Ectodermal cell (in vitro differentiated cells): ENCODE data around the gene TMED6.
"Not testable (repeated sequence)": the region's sequence is repeated elsewhere in the genome, so short reads cannot be mapped to it uniquely, and the experiment has no call there.

Source experiments
- H3K27ac ChIP-seq: 2 replicates; pipeline ENCODE4 v1.7.0; 2013; ENCODE audit warnings: mild to moderate bottlenecking, low read depth, low read length; ENCODE audit not compliant: insufficient read depth, poor library complexity, severe bottlenecking
- H3K27me3 ChIP-seq: 2 replicates; pipeline ENCODE4 v1.7.0; 2013; ENCODE audit warnings: mild to moderate bottlenecking, low read length; ENCODE audit not compliant: insufficient read depth, control insufficient read depth, poor library complexity, severe bottlenecking
- H3K36me3 ChIP-seq: one replicate; pipeline ENCODE4 v1.7.0; 2013; ENCODE audit warnings: low read length; ENCODE audit not compliant: control insufficient read depth, insufficient read depth
- H3K4me1 ChIP-seq: one replicate; pipeline ENCODE4 v1.7.0; 2013; ENCODE audit warnings: low read length; ENCODE audit not compliant: control insufficient read depth, insufficient read depth
- H3K4me3 ChIP-seq: 2 replicates; pipeline ENCODE4 v1.7.0; 2013; ENCODE audit warnings: low read depth, low read length, control low read depth; ENCODE audit not compliant: insufficient read depth
- H3K9me3 ChIP-seq: 2 replicates; pipeline ENCODE4 v1.7.0; 2013; ENCODE audit warnings: mild to moderate bottlenecking, low read length, moderate library complexity; ENCODE audit not compliant: control insufficient read depth
- WGBS, 2 experiments: methylation state at CpG; one replicate each; pipeline ENCODE4 v1.1.7; 2013; ENCODE audit warnings: missing lambda C conversion rate in 2 of 2; 5-methylcytosine and 5-hydroxymethylcytosine counted together

TMED6 gene

DNA sequence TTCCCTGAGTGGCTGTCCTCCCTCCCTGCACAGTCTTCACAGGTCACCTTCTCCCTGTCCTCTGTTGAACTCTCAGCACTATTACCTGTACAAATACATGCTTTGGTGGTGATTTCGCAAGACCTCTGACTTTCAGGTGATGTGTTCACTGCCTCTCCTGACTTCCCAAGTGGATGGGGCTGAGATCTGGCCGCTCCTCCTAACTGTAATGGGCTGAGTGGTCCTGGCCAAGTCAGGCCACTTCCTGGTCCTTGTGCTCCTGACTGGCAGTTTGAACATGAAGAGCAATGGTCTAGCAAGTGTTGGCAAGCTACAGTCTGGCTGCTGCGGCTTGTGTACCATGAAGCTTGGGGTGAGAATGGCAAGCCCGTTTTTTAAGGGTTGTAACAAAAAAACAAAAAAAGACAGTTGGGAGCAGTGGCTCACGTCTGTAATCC, 11.7 kb upstream of the TMED6 start:
- 93 to 97% methylated on average over 5 of the region's 5 CpGs for WGBS, 2 experiments
- H3K27me3 ChIP-seq: no peaks in the 10 kb centered on the region
- H3K4me1 ChIP-seq: no peaks in the 10 kb centered on the region
- no peaks in the 10 kb centered on the region for H3K9me3 ChIP-seq
- H3K36me3 ChIP-seq: peaks cover 28% of the 10 kb centered on the region
- H3K27ac ChIP-seq: no peak overlapping the region
- H3K4me3 ChIP-seq: no peak overlapping the region

DNA sequence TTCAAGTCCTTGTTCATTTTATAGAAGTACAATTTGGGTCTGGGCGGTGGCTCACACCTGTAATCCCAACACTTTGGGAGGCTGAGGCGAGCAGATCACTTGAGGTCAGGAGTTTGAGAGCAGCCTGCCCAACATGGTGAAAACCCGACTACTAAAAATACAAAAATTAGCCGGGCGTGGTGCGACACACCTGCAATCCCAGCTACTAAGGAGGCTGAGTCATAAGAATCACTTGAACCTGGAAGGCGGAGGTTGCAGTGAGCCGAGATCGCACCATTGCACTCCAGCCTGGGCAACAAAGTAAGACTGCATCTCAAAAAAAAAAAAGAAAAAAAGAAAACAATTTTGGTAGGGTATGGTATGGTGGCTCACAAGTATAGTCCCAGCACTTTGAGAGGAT, 8.5 kb upstream of the TMED6 start:
- H3K4me3 ChIP-seq, H3K27me3 ChIP-seq, H3K27ac ChIP-seq, H3K9me3 ChIP-seq, H3K4me1 ChIP-seq: not testable (repeated sequence)
- 94 to 95% methylated on average over 9 of the region's 9 CpGs for WGBS, 2 experiments
- peaks cover 11% of the 10 kb centered on the region for H3K36me3 ChIP-seq

DNA sequence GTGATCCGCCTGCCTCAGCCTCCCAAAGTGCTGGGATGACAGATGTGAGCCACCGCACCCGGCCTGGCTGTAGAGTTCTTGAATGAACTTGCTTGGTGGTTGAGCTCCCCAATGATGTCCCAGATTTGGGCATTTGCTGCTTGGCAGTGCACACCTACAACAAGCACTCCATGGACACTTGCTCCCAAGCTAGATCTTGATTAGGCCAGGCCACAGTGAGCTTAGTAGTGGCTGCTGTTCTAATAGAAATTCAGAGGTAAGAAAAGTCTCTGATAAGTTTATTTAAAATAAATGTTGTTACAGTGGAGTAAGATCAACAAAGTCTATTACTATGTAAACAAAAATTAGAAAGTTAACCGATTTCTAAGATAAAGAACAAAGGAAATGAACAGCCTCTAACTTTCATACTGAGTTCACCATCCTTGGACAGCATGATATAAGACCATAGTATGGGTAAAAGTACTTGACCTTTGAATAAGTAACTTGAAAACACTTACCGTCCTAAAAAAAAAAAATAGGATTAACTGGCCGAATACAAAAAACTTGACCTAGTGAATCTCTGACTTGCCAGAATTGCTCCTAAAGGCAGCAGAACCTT, 951 bp downstream of the TMED6 start:
- Histone ChIP-seq H3K27me3 (no peaks in the 10 kb centered on the region), H3K36me3 (peaks cover 3% of the 10 kb centered on the region), H3K4me3 (no peak overlapping the region), H3K4me1 (no peaks in the 10 kb centered on the region), H3K9me3 (no peaks in the 10 kb centered on the region), H3K27ac (no peak overlapping the region)
- 96 to 97% methylated on average over 5 to 6 of the region's 6 CpGs for WGBS, 2 experiments

DNA sequence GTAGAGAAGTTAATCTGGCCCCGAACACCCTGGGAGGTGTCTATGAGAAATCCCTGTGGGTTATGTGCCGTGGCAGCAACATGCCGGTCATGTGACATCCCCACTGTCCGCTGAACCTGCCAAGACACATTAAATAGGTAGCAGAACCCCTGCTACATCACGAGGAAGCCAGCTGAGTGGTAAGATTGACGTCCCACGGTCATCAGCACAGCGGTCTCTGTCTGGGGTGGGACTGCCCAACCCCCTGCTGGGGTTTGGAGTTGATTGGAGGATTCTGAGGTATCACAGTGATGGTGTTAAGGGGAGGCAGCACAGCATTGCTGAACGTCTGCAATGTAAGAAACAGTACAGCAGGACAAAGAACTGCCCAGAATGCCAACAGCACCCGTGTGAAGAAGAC, 2.0 kb downstream of the TMED6 start:
- Histone ChIP-seq H3K27ac (no peak overlapping the region), H3K27me3 (no peaks in the 10 kb centered on the region), H3K36me3 (no peaks in the 10 kb centered on the region), H3K4me1 (no peaks in the 10 kb centered on the region), H3K9me3 (no peaks in the 10 kb centered on the region), H3K4me3 (no peak overlapping the region)
- 93% methylated on average over 10 of the region's 10 CpGs for whole genome bisulfite sequencing, 2 experiments

DNA sequence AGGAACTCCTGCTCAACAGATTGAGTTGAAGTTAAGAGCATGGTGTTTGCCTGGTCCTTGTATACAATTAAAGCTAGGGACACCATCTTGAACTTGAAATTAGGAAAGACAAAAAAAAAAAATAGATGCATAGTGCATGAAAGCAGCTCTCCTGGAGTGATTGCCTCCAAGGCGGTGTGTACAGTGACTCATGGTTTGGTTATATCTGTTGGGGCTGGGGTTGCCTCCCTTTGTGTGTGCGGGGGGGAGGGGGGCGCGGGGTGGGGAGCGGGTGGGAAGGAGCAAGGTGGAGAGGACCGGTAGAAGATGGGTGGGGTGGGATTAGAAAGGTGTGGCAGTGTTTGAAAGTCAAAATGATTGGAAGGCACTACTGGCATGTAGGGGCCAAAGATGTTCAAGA, 3.4 kb downstream of the TMED6 start:
- no peaks in the 10 kb centered on the region for H3K4me1 ChIP-seq
- no peaks in the 10 kb centered on the region for H3K27me3 ChIP-seq
- no peak overlapping the region for H3K27ac ChIP-seq
- peaks cover 4% of the 10 kb centered on the region for H3K36me3 ChIP-seq
- no peak overlapping the region for H3K4me3 ChIP-seq
- no peaks in the 10 kb centered on the region for H3K9me3 ChIP-seq
- WGBS, 2 experiments: 88 to 98% methylated on average over 6 of the region's 6 CpGs

DNA sequence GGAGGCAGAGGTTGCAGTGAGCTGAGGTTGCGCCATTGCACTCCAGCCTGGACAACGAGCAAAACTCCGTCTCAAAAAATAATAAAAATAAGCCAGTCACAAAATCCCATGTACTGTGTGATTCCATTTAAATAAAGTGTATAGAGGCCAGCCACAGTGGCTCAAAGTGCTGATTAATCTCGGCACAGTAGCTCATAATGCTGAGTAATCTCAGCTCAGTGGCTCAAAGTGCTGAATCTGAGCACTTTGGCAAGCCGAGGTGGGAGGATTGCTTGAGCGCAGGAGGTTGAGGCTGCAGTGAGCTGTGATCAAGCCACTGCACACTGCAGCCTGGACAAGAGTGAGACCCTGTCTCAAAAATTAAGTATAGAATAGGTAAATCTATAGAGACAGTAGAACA, 4.9 kb downstream of the TMED6 start:
- 93 to 96% methylated on average over 6 of the region's 6 CpGs for WGBS, 2 experiments
- H3K4me1 ChIP-seq: no peaks in the 10 kb centered on the region
- H3K27ac ChIP-seq: no peak overlapping the region
- peaks cover 11% of the 10 kb centered on the region for H3K36me3 ChIP-seq
- no peaks in the 10 kb centered on the region for H3K9me3 ChIP-seq
- no peaks in the 10 kb centered on the region for H3K27me3 ChIP-seq
- no peak overlapping the region for H3K4me3 ChIP-seq

DNA sequence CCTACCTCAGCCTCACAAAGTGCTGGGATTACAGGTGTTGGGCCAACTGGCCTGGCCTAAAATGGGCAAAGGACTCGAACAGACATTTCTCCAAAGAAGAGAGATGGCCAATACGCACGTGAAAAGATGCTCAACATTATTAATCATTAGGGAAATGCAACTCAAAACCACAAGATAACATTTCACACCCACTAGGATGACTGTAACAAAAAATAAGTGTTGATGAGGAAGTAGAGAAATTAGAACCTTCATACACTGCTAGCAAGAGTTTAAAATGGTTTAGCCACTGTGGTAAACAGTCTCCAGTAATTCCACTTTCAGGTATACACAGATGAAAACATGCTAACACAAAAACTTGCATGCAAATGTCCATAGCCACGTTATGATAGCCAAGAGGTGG, 5.7 kb downstream of the TMED6 start:
- H3K9me3 ChIP-seq: no peaks in the 10 kb centered on the region
- H3K4me1 ChIP-seq: peaks cover 3% of the 10 kb centered on the region
- H3K27me3 ChIP-seq: no peaks in the 10 kb centered on the region
- H3K27ac ChIP-seq: no peak overlapping the region
- H3K4me3 ChIP-seq: no peak overlapping the region
- H3K36me3 ChIP-seq: peaks cover 17% of the 10 kb centered on the region
- WGBS, 2 experiments: 89 to 95% methylated on average over 3 to 4 of the region's 4 CpGs

DNA sequence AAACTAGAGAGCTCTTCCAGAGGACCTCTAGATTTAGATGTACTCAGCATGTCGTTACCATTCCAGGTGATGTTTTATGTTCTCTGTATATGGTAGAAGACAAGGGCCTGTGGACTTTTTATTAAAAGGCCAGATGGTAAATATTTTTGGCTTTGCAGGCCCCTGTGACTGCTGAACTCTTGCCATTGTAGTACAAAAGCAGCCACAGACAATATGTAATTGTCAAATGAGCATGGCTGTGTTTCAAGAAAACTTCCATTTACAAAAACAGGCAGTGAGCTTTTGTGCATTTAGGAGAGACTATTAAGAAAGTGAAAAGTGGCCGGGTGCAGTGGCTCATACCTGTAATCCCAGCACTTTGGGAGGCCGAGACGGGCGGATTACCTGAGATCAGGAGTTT, 7.4 kb downstream of the TMED6 start:
- Histone ChIP-seq H3K36me3 (peaks cover 17% of the 10 kb centered on the region), H3K27ac (no peak overlapping the region), H3K4me3 (no peak overlapping the region), H3K27me3 (no peaks in the 10 kb centered on the region), H3K9me3 (no peaks in the 10 kb centered on the region), H3K4me1 (peaks cover 6% of the 10 kb centered on the region)
- 94 to 95% methylated on average over 5 of the region's 5 CpGs for WGBS, 2 experiments

DNA sequence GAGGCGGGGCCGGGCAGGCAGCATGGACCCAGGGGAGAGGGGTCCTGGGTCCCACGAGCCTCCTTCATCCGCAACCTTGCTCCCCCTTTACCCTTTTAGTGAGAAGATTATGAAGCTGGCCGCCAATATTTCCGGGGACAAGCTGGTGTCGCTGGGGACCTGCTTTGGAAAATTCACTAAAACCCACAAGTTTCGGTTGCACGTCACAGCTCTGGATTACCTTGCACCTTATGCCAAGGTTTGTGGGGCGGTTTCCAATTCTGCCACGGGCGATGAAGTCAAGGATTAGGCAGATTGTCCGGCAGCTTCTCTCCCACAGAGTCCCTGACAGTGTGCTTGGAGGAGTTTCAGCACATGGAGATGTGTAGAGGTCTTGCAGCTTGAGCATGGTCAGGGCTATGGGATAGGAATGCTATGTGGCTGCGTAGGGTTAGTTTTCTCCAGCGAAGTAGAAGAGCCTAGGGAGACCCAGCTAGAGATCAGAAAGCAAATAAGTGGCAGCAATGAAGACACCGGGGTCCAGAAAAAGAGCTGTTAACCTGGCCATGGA, 11.4 kb downstream of the TMED6 start:
- Histone ChIP-seq H3K4me1 (peaks cover 11% of the 10 kb centered on the region), H3K36me3 (peaks cover 33% of the 10 kb centered on the region), H3K4me3 (peak overlapping the region; percentile 97), H3K27ac (peak overlapping the region; percentile 57), H3K9me3 (no peaks in the 10 kb centered on the region), H3K27me3 (no peaks in the 10 kb centered on the region)
- 7 to 8% methylated on average over 16 of the region's 16 CpGs for whole genome bisulfite sequencing, 2 experiments

DNA sequence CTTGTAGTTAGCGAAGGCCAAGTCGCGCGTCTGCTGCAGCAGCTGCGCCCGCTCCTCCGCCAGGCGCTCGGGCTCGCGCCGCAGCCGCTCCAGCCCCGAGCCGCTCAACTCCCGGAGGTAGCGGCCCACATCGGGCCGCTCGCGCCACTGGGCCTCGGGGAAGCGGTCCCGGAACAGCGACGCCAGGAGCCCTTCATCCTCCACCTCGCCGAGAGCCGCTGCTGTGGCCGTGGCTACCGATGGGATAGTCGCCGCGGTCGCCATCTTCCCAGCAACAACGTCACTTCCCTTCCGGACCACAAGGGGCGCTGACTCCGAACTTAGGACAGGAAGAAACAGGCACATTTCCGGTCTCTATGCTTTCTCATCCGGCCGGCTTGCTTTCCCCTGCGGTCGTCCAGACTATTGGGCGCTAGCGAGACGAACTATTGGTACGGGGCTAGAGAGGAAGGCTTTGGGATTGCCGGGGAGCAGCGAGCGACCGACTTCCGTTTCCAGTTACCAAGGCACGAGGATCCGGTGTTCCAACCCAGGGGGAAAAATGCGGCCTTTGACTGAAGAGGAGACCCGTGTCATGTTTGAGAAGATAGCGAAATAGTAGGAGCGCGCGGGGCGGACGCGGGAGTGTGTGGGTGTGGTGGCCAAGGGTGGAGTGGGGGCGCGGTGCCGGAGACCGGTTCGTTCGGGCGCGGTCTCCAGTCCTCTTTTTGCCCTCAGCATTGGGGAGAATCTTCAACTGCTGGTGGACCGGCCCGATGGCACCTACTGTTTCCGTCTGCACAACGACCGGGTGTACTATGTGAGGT, 12.1 kb downstream of the TMED6 start, which contains the start of the genes COG8 and NIP7:
Gene COG8, minus strand, starts transcription at position 276 of the 806 bp plus-strand sequence. Its CDS starts 12 bp downstream, at position 264.
Gene NIP7, plus strand, starts transcription at position 484 of the 806 bp plus-strand sequence. Its CDS starts 58 bp downstream, at position 542.
- H3K4me3 ChIP-seq: peak within 1 kb of the TSS; percentile 97
- H3K27ac ChIP-seq: peak within 1 kb of the TSS; percentile 58
- H3K27me3 ChIP-seq: no peaks in the 10 kb centered on the region
- H3K4me1 ChIP-seq: peaks cover 11% of the 10 kb centered on the region
- WGBS, 2 experiments: 1% methylated on average over 77 of the region's 77 CpGs
- peaks cover 40% of the 10 kb centered on the region for H3K36me3 ChIP-seq
- no peaks in the 10 kb centered on the region for H3K9me3 ChIP-seq
